Measurements from ENCODE around the gene DLGAP4.
A peak's percentile ranks its signal among the peaks of the same experiment; 100 is the strongest.

The DLGAP4 gene

GRCh38 chr20:36460648-36461599 lies 154.8 kb downstream of the DLGAP4 start:
- no peaks in the 10 kb centered on the region for H3K9me3 Mint-ChIP-seq
- no peaks in the 10 kb centered on the region for H3K27me3 Mint-ChIP-seq
- peak overlapping the region; percentile 73 for H3K4me3 Mint-ChIP-seq
- H3K27ac Mint-ChIP-seq, result peak overlapping the region; percentile 85
- no peaks in the 10 kb centered on the region for H3K36me3 Mint-ChIP-seq (ENCODE audit: low read depth)
- H3K4me1 Mint-ChIP-seq (ENCODE audit: low read depth), result peaks cover 50% of the 10 kb centered on the region

- Mint-ChIP-seq H3K27ac (peak overlapping the region; percentile 70), H3K4me3 (peak overlapping the region; percentile 86), H3K36me3 (ENCODE audit: low read depth) (no peaks in the 10 kb centered on the region), H3K9me3 (no peaks in the 10 kb centered on the region), H3K27me3 (no peaks in the 10 kb centered on the region), H3K4me1 (ENCODE audit: low read depth) (peaks cover 59% of the 10 kb centered on the region)
Observed at GRCh38 chr20:36461600-36462439, 155.7 kb downstream of the DLGAP4 start.

- no peaks in the 10 kb centered on the region for H3K27me3 Mint-ChIP-seq
- H3K9me3 Mint-ChIP-seq, result no peaks in the 10 kb centered on the region
- H3K4me1 Mint-ChIP-seq (ENCODE audit: low read depth), result peaks cover 67% of the 10 kb centered on the region
Observed at GRCh38 chr20:36462440-36463211, 156.5 kb downstream of the DLGAP4 start.

GRCh38 chr20:36463212-36464061 lies 157.3 kb downstream of the DLGAP4 start:
- Mint-ChIP-seq H3K27ac (peak overlapping the region; percentile 26), H3K27me3 (no peaks in the 10 kb centered on the region), H3K4me3 (peak overlapping the region; percentile 86), H3K36me3 (ENCODE audit: low read depth) (no peaks in the 10 kb centered on the region), H3K4me1 (ENCODE audit: low read depth) (peaks cover 74% of the 10 kb centered on the region), H3K9me3 (no peaks in the 10 kb centered on the region)

More at GRCh38 chr20:36462440-36463211, 156.5 kb downstream of the DLGAP4 start:
- peak overlapping the region; percentile 86 for H3K4me3 Mint-ChIP-seq
- no peaks in the 10 kb centered on the region for H3K36me3 Mint-ChIP-seq (ENCODE audit: low read depth)
- peak overlapping the region; percentile 70 for H3K27ac Mint-ChIP-seq

- H3K4me1 Mint-ChIP-seq (ENCODE audit: low read depth), result peaks cover 83% of the 10 kb centered on the region
- peaks cover 3% of the 10 kb centered on the region for H3K36me3 Mint-ChIP-seq (ENCODE audit: low read depth)
- no peaks in the 10 kb centered on the region for H3K9me3 Mint-ChIP-seq
- peak overlapping the region; percentile 49 for H3K4me3 Mint-ChIP-seq
- peak overlapping the region; percentile 55 for H3K27ac Mint-ChIP-seq
- H3K27me3 Mint-ChIP-seq, result no peaks in the 10 kb centered on the region
Observed at GRCh38 chr20:36465109-36466080, 159.3 kb downstream of the DLGAP4 start.

GRCh38 chr20:36466089-36466488 lies 159.9 kb downstream of the DLGAP4 start:
- Mint-ChIP-seq H3K36me3 (ENCODE audit: low read depth) (peaks cover 3% of the 10 kb centered on the region), H3K27me3 (no peaks in the 10 kb centered on the region), H3K4me3 (peak overlapping the region; percentile 49)

GRCh38 chr20:36467076-36467999 lies 161.2 kb downstream of the DLGAP4 start:
- Mint-ChIP-seq H3K27me3 (no peaks in the 10 kb centered on the region), H3K27ac (peak overlapping the region; percentile 68), H3K4me1 (ENCODE audit: low read depth) (peaks cover 83% of the 10 kb centered on the region), H3K9me3 (no peaks in the 10 kb centered on the region), H3K36me3 (ENCODE audit: low read depth) (peaks cover 3% of the 10 kb centered on the region), H3K4me3 (peak overlapping the region; percentile 25)

More at GRCh38 chr20:36466089-36466488, 159.9 kb downstream of the DLGAP4 start:
- Mint-ChIP-seq H3K4me1 (ENCODE audit: low read depth) (peaks cover 83% of the 10 kb centered on the region), H3K9me3 (no peaks in the 10 kb centered on the region), H3K27ac (peak overlapping the region; percentile 55)

- Mint-ChIP-seq H3K4me3 (peak overlapping the region; percentile 27), H3K4me1 (ENCODE audit: low read depth) (peaks cover 82% of the 10 kb centered on the region), H3K27ac (peak overlapping the region; percentile 57), H3K27me3 (no peaks in the 10 kb centered on the region), H3K9me3 (no peaks in the 10 kb centered on the region), H3K36me3 (ENCODE audit: low read depth) (peaks cover 3% of the 10 kb centered on the region)
Observed at GRCh38 chr20:36468149-36469000, 162.2 kb downstream of the DLGAP4 start.

- Mint-ChIP-seq H3K4me3 (no peak overlapping the region), H3K9me3 (no peaks in the 10 kb centered on the region), H3K27me3 (no peaks in the 10 kb centered on the region), H3K36me3 (ENCODE audit: low read depth) (peaks cover 3% of the 10 kb centered on the region), H3K27ac (no peak overlapping the region), H3K4me1 (ENCODE audit: low read depth) (peaks cover 73% of the 10 kb centered on the region)
Observed at GRCh38 chr20:36469973-36470372, 163.8 kb downstream of the DLGAP4 start.

GRCh38 chr20:36471885-36472636 lies 165.9 kb downstream of the DLGAP4 start:
- Mint-ChIP-seq H3K27ac (peak overlapping the region; percentile 87), H3K4me3 (peak overlapping the region; percentile 77), H3K4me1 (ENCODE audit: low read depth) (peaks cover 52% of the 10 kb centered on the region), H3K27me3 (no peaks in the 10 kb centered on the region), H3K9me3 (no peaks in the 10 kb centered on the region), H3K36me3 (ENCODE audit: low read depth) (peaks cover 3% of the 10 kb centered on the region)

- Mint-ChIP-seq H3K36me3 (ENCODE audit: low read depth) (peaks cover 3% of the 10 kb centered on the region), H3K9me3 (no peaks in the 10 kb centered on the region), H3K4me3 (peak overlapping the region; percentile 77), H3K27me3 (no peaks in the 10 kb centered on the region), H3K4me1 (ENCODE audit: low read depth) (peaks cover 46% of the 10 kb centered on the region), H3K27ac (peak overlapping the region; percentile 87)
Observed at GRCh38 chr20:36472637-36473090, 166.5 kb downstream of the DLGAP4 start.

Measured in stimulated activated naive CD8-positive, alpha-beta T cell treated with anti-CD3 and anti-CD28 coated beads, Interleukin-15, Interleukin-2, amounts not matched to agents 100 ng/mL and 50 ng/mL, for 24 hours (primary cell).